Lower lobe of right lung (tissue), 2 donors: Measurements from ENCODE around the gene EIF2AK2. TPM values are rescaled to one million over a fixed set of nuclear protein-coding genes. Genes with fewer than 3 reads are reported as not detected.

Experiments used
- ATAC-seq, 2 donors: fragments of 200-7000 bp; cut with Tn5 transposase; one replicate each; pipeline ENCODE4 v1.9.1; 2020 to 2022; ENCODE audit warnings: mild to moderate bottlenecking in 2 of 2, moderate library complexity in 2 of 2
- DNase-seq: peaks from one replicate; pipeline ENCODE4 v3.0.0-alpha.2; 2020
- H3K27ac ChIP-seq: fragments of 200-600 bp; one replicate; pipeline ENCODE4 v1.8.0; 2022
- H3K27me3 ChIP-seq: fragments of 200-600 bp; one replicate; pipeline ENCODE4 v1.8.0; 2022; ENCODE audit warnings: low read depth
- H3K36me3 ChIP-seq: fragments of 200-600 bp; one replicate; pipeline ENCODE4 v1.8.0; 2022; ENCODE audit warnings: mild to moderate bottlenecking
- H3K4me1 ChIP-seq: fragments of 200-600 bp; one replicate; pipeline ENCODE4 v1.8.0; 2022
- H3K4me3 ChIP-seq: fragments of 200-600 bp; one replicate; pipeline ENCODE4 v1.8.0; 2022; ENCODE audit warnings: mild to moderate bottlenecking
- H3K9me3 ChIP-seq: fragments of 200-600 bp; one replicate; pipeline ENCODE4 v1.8.0; 2022
- intact Hi-C: fragments of 100-400 bp; cut with DNase I; formaldehyde crosslinking; loops from one replicate; pipeline ENCODE4 v1.11.0; 2022
- total RNA-seq: library from RNA; stranded (reverse); fragmentation: NEBNext Ultra II Directional; extraction: Animal tissue kit (Norgen Biotek cat#: 25700); gene quantifications from one replicate; pipeline ENCODE4 v1.2.1, GENCODE V29; 2021
- TF ChIP-seq, protein P1 (sequence below): fragments of 200-600 bp; IDR thresholded peaks from one replicate; pipeline ENCODE4 v1.8.0; 2022; ENCODE audit warnings: antibody characterized with exemption, mild to moderate bottlenecking
- donor health status: DM: no; HTN: yes; CAD: no; lungs with severe emphysema.

EIF2AK2 gene
- total RNA-seq, 1 donor from 2014 or later: 69.2 TPM

GRCh38 chr2:37110306-37111212 is 46.2 kb downstream of the EIF2AK2 start:
- TF ChIP-seq, protein P1, sequence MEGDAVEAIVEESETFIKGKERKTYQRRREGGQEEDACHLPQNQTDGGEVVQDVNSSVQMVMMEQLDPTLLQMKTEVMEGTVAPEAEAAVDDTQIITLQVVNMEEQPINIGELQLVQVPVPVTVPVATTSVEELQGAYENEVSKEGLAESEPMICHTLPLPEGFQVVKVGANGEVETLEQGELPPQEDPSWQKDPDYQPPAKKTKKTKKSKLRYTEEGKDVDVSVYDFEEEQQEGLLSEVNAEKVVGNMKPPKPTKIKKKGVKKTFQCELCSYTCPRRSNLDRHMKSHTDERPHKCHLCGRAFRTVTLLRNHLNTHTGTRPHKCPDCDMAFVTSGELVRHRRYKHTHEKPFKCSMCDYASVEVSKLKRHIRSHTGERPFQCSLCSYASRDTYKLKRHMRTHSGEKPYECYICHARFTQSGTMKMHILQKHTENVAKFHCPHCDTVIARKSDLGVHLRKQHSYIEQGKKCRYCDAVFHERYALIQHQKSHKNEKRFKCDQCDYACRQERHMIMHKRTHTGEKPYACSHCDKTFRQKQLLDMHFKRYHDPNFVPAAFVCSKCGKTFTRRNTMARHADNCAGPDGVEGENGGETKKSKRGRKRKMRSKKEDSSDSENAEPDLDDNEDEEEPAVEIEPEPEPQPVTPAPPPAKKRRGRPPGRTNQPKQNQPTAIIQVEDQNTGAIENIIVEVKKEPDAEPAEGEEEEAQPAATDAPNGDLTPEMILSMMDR: no peak
- H3K27ac ChIP-seq: no peak overlapping the region
- no peaks in the 10 kb centered on the region for H3K27me3 ChIP-seq
- H3K36me3 ChIP-seq: peaks cover 99% of the 10 kb centered on the region
- intact Hi-C loops: no loop called here
- no peaks in the 10 kb centered on the region for H3K9me3 ChIP-seq
- no peak for DNase-seq
- ATAC-seq: no peak
- H3K4me3 ChIP-seq: no peak overlapping the region
- H3K4me1 ChIP-seq: no peaks in the 10 kb centered on the region

GRCh38 chr2:37109523-37109922 is 47.3 kb downstream of the EIF2AK2 start:
- no peak for DNase-seq
- H3K27ac ChIP-seq: no peak overlapping the region
- ATAC-seq: no peak
- peaks cover 98% of the 10 kb centered on the region for H3K36me3 ChIP-seq
- intact Hi-C loops: no loop called here
- H3K9me3 ChIP-seq: no peaks in the 10 kb centered on the region
- TF ChIP-seq, protein P1: no peak
- no peaks in the 10 kb centered on the region for H3K4me1 ChIP-seq
- H3K4me3 ChIP-seq: no peak overlapping the region
- H3K27me3 ChIP-seq: no peaks in the 10 kb centered on the region

GRCh38 chr2:37105150-37105549 is 51.6 kb downstream of the EIF2AK2 start:
- intact Hi-C loops: no loop called here
- no peaks in the 10 kb centered on the region for H3K4me1 ChIP-seq
- no peak for ATAC-seq
- no peak for DNase-seq
- H3K27ac ChIP-seq: no peak overlapping the region
- TF ChIP-seq, protein P1: no peak
- no peaks in the 10 kb centered on the region for H3K9me3 ChIP-seq
- H3K4me3 ChIP-seq: no peak overlapping the region
- H3K27me3 ChIP-seq: no peaks in the 10 kb centered on the region
- H3K36me3 ChIP-seq: peaks cover 84% of the 10 kb centered on the region

DNA sequence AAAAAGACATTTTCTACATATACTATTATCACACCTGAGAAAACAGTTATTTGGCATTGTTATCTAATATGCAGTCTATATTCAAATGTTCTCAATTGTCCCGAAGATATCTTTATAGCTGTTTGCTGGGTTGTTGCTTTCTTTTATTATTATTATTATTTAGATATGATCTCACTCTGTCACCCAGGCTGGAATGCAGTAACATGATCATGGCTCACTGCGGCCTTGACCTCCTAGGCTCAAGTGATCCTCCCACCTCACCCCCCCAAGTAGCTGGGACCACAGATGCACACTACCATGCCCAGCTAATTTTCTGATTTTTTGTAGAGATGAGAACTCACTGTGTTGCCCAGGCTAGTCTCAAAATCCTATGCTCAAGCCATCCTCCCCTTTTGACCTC is 52.6 kb downstream of the EIF2AK2 start:
- no peak for DNase-seq
- no peak overlapping the region for H3K27ac ChIP-seq
- no peaks in the 10 kb centered on the region for H3K27me3 ChIP-seq
- peaks cover 80% of the 10 kb centered on the region for H3K36me3 ChIP-seq
- H3K4me3 ChIP-seq: no peak overlapping the region
- H3K9me3 ChIP-seq: no peaks in the 10 kb centered on the region
- intact Hi-C loops: no loop called here
- ATAC-seq: no peak
- no peaks in the 10 kb centered on the region for H3K4me1 ChIP-seq
- TF ChIP-seq, protein P1: no peak

DNA sequence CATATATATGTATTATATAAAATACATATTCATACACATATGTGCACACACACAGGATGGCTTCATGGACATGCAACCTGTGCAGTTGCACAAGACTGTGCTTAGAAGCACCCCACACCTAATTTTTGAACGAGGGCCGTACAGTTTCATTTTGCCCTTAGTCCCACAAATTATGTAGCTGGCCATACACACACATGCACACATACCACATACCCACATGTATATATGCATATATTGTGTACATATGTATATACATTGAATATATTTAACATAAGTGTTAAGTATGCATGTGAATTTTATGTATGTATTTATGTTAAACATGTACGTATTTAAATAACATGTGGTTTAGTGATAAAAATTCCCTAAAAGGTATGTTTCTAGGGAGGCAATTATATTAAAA is 54.2 kb downstream of the EIF2AK2 start:
- Histone ChIP-seq H3K36me3 (peaks cover 77% of the 10 kb centered on the region), H3K27ac (no peak overlapping the region), H3K27me3 (no peaks in the 10 kb centered on the region), H3K4me1 (no peaks in the 10 kb centered on the region), H3K9me3 (no peaks in the 10 kb centered on the region), H3K4me3 (no peak overlapping the region)
- TF ChIP-seq, protein P1: no peak
- DNase-seq: no peak
- intact Hi-C loops: no loop called here
- no peak for ATAC-seq
